ES-I3 (cell line): ENCODE results near the gene SLC41A2.

Experiments used
- H3K36me3 ChIP-seq: 2 replicates; pipeline ENCODE4 v1.6.1; 2013; ENCODE audit warnings: mild to moderate bottlenecking, low read length, control low read depth, moderate library complexity; ENCODE audit not compliant: insufficient read depth
- H3K4me1 ChIP-seq: 2 replicates; pipeline ENCODE4 v1.6.1; 2013; ENCODE audit warnings: mild to moderate bottlenecking, control low read depth, low read length; ENCODE audit not compliant: insufficient read depth
- H3K9ac ChIP-seq: 2 replicates; pipeline ENCODE4 v1.6.1; 2013; ENCODE audit warnings: low read depth, mild to moderate bottlenecking, low read length, moderate library complexity
- H3K9me3 ChIP-seq: 2 replicates; pipeline ENCODE4 v1.6.1; 2013; ENCODE audit warnings: mild to moderate bottlenecking, low read length, moderate library complexity; ENCODE audit not compliant: control insufficient read depth, insufficient read depth

SLC41A2 gene

DNA sequence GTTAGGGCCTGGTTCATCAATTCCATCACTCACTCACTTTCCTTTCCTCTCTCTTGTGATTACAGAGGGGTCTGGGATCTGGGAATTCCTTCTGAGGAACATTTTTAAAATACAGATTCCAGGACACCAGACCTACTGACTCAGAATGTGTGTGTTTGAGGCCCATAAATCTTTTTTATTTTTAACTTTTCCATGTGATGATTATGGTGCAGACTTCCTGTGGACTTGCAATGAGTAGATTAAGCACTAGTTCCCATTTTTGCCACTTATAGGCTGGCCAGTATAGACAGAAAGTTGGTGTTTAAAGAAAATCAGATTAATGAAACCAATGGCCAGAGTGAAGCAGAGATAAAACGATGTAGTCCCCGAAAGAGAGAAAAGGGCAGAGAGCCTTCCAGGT is 28.1 kb downstream of the SLC41A2 start:
- H3K9ac ChIP-seq = no peak overlapping the region
- no peaks in the 10 kb centered on the region for H3K4me1 ChIP-seq
- H3K9me3 ChIP-seq = no peaks in the 10 kb centered on the region
- H3K36me3 ChIP-seq = no peaks in the 10 kb centered on the region

DNA sequence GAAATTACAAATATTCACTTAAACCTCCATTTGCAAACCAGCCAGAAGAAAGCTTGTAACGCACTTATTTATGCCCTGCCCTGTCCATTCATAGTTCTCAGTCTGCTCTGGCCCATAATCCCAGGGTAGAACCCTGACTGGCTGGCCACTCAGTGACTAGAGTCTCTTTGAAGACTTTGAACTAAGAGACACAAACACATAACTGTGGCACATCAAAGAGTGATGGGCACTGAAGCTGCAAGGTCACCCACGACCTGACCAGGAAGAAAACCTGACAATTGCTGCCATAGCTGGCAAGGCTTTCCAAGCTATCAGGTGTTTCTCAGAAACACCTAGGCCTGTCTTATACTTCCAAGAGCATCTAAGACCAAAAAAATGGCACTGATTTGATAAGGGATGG is 28.7 kb downstream of the SLC41A2 start:
- Histone ChIP-seq H3K36me3 (no peaks in the 10 kb centered on the region), H3K4me1 (no peaks in the 10 kb centered on the region), H3K9me3 (no peaks in the 10 kb centered on the region), H3K9ac (no peak overlapping the region)

DNA sequence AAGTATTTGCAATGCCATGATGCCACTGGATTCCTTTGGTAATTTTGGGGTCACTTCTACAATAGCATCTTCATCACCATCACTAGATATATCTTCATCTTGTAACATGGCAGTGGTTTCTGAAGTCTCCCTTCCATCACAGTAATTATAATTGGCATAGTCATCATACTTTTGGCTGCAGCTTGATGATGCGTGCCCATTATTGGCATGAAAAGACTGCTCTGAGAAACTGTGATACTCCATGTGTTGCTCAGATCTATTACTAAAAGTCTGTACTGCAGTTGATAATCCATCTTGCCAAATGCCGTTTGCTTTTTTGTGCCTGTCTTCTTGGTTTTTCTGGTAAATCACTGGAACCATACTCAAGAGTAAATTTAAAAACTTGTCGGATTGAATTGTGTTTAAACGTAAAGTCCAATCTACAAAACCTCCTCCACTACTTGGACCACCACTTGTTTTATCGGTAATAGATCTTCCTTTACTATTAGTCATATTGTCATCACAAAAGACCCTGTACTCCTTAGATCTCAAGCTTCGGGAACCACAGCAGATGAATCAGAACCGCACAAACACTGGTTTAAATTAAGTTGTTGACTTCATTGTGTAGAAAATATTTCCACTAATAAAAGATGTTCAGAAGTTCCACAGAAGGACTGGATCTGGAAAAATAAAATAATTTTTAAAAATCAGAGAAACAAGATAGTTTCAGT is 29.9 kb downstream of the SLC41A2 start:
- H3K4me1 ChIP-seq = no peaks in the 10 kb centered on the region

DNA sequence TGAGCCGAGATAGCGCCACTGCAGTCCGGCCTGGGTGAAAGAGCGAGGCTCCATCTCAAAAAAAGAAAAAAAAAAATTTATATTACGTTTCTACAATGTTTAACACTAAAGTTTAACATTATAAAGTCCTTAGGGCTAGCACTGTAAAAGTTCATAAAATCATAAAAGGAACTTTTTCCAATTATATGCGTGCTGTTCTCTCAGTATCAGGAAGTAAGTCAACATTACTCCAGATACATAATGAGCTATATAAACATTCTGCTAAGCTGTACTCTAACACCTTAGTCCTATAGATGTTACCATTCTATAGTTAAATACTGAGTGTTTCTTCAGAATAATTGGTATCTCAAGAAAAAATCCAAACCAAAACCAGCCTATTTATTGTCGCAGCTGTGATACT is 32.6 kb downstream of the SLC41A2 start:
- H3K9me3 ChIP-seq = peaks cover 6% of the 10 kb centered on the region; the same call in 1 of the 2 replicates
- no peaks in the 10 kb centered on the region for H3K36me3 ChIP-seq
- no peaks in the 10 kb centered on the region for H3K4me1 ChIP-seq
- H3K9ac ChIP-seq = no peak overlapping the region

More for the DNA sequence above, 29.9 kb downstream of the SLC41A2 start:
- Histone ChIP-seq H3K36me3 (no peaks in the 10 kb centered on the region), H3K9ac (no peak overlapping the region), H3K9me3 (no peaks in the 10 kb centered on the region)

DNA sequence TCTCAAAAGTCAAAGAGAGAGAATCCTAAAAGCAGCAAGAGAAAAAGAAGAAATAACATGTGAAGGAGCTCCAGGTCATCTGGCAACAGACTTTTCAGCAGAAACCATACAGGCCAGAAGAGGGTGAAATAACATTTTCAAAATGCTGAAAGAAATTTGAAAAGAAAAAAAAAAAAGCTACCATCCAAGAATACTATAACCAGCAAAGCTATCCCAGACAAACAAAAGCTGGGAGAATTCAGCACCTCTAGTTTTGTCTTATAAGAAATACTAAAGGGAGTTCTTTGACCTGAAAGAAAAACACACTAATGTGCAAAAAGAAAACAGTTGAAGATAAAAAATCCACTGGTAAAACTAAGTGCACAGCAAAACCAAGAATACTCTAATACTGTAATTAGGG is 36.8 kb downstream of the SLC41A2 start:
- H3K9me3 ChIP-seq = peaks cover 6% of the 10 kb centered on the region; the same call in 1 of the 2 replicates
- no peaks in the 10 kb centered on the region for H3K36me3 ChIP-seq
- no peak overlapping the region for H3K9ac ChIP-seq
- no peaks in the 10 kb centered on the region for H3K4me1 ChIP-seq

DNA sequence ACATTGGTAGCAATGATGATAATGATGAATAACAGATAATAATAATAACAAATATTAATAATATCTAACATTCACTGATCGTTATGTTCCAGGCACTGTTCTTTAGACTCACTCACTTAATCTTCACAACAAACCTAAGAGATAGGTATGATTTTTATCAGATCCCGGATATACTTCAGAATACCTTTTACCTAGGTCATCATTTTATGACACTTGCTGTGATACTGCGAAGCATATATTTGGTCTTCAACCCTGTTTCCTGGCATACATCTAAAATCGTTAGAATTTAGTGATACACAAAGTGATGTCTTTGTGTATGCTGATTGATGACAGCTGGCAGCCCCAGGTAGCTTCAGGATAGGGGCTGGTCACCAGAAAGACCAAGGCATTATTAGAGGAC is 46.1 kb downstream of the SLC41A2 start:
- Histone ChIP-seq H3K4me1 (no peaks in the 10 kb centered on the region), H3K9ac (no peak overlapping the region), H3K36me3 (no peaks in the 10 kb centered on the region), H3K9me3 (no peaks in the 10 kb centered on the region)

DNA sequence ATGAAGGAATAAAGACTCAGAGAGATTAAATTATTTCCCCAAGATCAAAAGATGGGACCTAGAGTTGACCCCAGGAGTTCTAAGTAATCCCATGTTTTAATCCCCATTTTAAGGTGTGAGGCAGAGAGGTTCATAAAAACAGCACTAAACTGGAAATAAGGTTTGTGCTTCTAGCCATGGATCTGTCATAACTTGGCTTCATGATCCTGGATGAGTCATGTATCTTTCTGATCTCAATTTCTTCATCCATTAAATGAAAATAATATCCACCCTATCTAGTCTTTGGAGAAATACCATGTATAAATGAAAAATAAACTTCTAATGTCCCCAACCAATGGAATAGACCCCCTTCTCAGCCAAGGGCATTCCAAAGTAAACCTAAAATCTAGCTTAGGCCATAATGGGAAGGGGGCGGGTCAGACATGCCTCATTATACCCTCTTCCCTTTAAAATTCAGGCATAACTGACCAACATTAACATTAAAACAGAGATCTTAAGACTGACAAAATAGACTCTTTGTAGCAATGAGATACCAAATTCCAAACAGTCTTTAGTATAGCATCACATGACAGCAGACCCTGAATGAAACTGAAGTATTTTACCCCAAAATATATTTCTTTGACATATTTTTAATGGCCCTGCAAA is 47.8 kb downstream of the SLC41A2 start:
- no peak overlapping the region for H3K9ac ChIP-seq
- no peaks in the 10 kb centered on the region; the same call in 1 of the 2 replicates for H3K9me3 ChIP-seq
- H3K4me1 ChIP-seq = no peaks in the 10 kb centered on the region
- no peaks in the 10 kb centered on the region for H3K36me3 ChIP-seq

DNA sequence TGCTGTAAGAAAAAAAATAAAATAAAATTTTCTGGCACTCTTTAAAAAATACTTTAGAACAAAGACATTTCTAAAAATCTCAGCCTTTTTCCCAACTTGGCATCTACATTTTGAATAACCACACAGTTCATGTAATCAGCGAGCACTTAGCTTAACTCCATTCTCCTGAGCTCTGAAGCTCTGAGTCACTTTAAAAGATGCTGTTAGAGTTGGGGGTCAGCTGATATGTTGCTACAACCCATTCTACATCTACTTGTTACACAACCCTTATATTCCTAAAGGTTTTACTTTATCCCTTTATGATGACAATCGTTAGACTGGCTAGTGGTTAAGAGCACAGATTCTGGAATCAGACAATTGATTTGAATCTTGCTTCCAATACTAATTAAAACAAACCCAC is 48.3 kb downstream of the SLC41A2 start:
- Histone ChIP-seq H3K4me1 (no peaks in the 10 kb centered on the region), H3K9ac (no peak overlapping the region), H3K9me3 (no peaks in the 10 kb centered on the region; the same call in 1 of the 2 replicates), H3K36me3 (no peaks in the 10 kb centered on the region)
